Right lobe of liver (tissue), 4 donors: ENCODE measurements around the gene FER.
A peak's percentile ranks its signal among the peaks of the same experiment; 100 is the strongest.

Source experiments
- CTCF ChIP-seq, 4 donors: fragments of 200-600 bp in 3 of 4; fragments of 450-650 bp in 1 of 4; IDR thresholded peaks; one replicate each; pipeline versions ENCODE4 v1.5.1 to v1.8.0; 2016 to 2022; ENCODE audit warnings: antibody characterized with exemption in 4 of 4, mild to moderate bottlenecking in 2 of 4
- POLR2A ChIP-seq: fragments of 450-650 bp; IDR thresholded peaks from one replicate; pipeline ENCODE4 v1.6.1; 2017; ENCODE audit warnings: antibody characterized with exemption, mild to moderate bottlenecking
- donor health status: DM: no; HTN: no; CAD: no.
- donor health status: DM: no; HTN: no; CAD: no.
- donor health status: DM: no; HTN: yes; CAD: no.

GRCh38 chr5:108748401-108749127, 867 bp downstream of the FER start:
- TF ChIP-seq CTCF (IDR thresholded peaks at IDR 0.05) (peak in 1 of 4 donors; percentile 28), POLR2A (peak; percentile 99)
